Psoas muscle (tissue), 8 donors: ENCODE data around the gene CPT2. TPM values are rescaled to one million over a fixed set of nuclear protein-coding genes. Genes with fewer than 3 reads are reported as not detected.

Experiments used
- ATAC-seq, 4 donors: fragments of 200-7000 bp; cut with Tn5 transposase; one replicate each; pipeline ENCODE4 v1.9.1; 2020; ENCODE audit warnings: moderate library complexity in 3 of 4, mild to moderate bottlenecking in 2 of 4
- DNase-seq, 2 donors: peaks; one replicate each; pipeline ENCODE4 v3.0.0-alpha.2; 2020
- H3K27ac ChIP-seq: fragments of 200-600 bp; one replicate; pipeline ENCODE4 v1.8.0; 2022
- H3K27me3 ChIP-seq, 3 donors: fragments of 200-600 bp in 1 of 3; one replicate each; pipeline versions ENCODE4 v1.6.1 to v1.8.0; 2013 to 2022; ENCODE audit warnings: low read length in 2 of 3, mild to moderate bottlenecking in 2 of 3, moderate library complexity in 1 of 3; ENCODE audit not compliant: insufficient read depth in 3 of 3
- H3K36me3 ChIP-seq, 2 donors: fragments of 200-600 bp in 1 of 2; one replicate each; pipeline versions ENCODE4 v1.6.1 to v1.8.0; 2013 to 2022; ENCODE audit warnings: low read depth in 1 of 2, mild to moderate bottlenecking in 1 of 2, moderate library complexity in 1 of 2; ENCODE audit not compliant: insufficient read depth in 1 of 2
- H3K4me1 ChIP-seq: fragments of 200-600 bp; one replicate; pipeline ENCODE4 v1.8.0; 2022
- H3K4me3 ChIP-seq: fragments of 200-600 bp; one replicate; pipeline ENCODE4 v1.8.0; 2022; ENCODE audit warnings: mild to moderate bottlenecking
- H3K9me3 ChIP-seq: fragments of 200-600 bp; one replicate; pipeline ENCODE4 v1.8.0; 2022
- WGBS, 3 donors: extraction: QIAGEN DNeasy Blood & Tissue Kit; methylation state at CpG; one replicate each; pipeline versions ENCODE4 v1.1.6 to v1.1.7; 2013; 5-methylcytosine and 5-hydroxymethylcytosine counted together
- intact Hi-C, 2 donors: fragments of 100-400 bp; cut with DNase I; formaldehyde crosslinking; loops; one replicate each; pipeline versions ENCODE4 v1.11.0 to v1.14.2; 2022
- polyA plus RNA-seq, 3 donors: library from polyadenylated mRNA; stranded (reverse); fragments of 200-250 nt; gene quantifications; one replicate each; pipeline ENCODE4 v1.2.3, GENCODE V29; 2013
- total RNA-seq, 4 donors: library from RNA; stranded (reverse); fragmentation: NEBNext Ultra II Directional in 2 of 4; extraction: Animal tissue kit (Norgen Biotek cat#: 25700) in 2 of 4; gene quantifications; one replicate each; pipeline versions ENCODE4 v1.2.1 to v1.2.4, GENCODE V29; 2021 to 2023
- TF ChIP-seq, protein P1 (sequence below): fragments of 200-600 bp; IDR thresholded peaks from one replicate; pipeline ENCODE4 v1.8.0; 2022; ENCODE audit warnings: antibody characterized with exemption
- donor health status: healthy with polysubstance abuse.
- donor health status: DM: no; HTN: no; CAD: no; lungs with moderate emphysema.
- donor health status: Bipolar disorder and iron deficiency.
- donor health status: healthy.
- donor health status: DM: yes; HTN: yes; CAD: no.
- donor health status: DM: no; HTN: no; CAD: no.
- donor health status: DM: no; HTN: no; CAD: no.
- donor health status: DM: yes; HTN: yes; CAD: no.

The CPT2 gene
- total and polyA plus RNA-seq, 7 donors, result 8.1 to 31.6 (median 18.7) TPM

DNA sequence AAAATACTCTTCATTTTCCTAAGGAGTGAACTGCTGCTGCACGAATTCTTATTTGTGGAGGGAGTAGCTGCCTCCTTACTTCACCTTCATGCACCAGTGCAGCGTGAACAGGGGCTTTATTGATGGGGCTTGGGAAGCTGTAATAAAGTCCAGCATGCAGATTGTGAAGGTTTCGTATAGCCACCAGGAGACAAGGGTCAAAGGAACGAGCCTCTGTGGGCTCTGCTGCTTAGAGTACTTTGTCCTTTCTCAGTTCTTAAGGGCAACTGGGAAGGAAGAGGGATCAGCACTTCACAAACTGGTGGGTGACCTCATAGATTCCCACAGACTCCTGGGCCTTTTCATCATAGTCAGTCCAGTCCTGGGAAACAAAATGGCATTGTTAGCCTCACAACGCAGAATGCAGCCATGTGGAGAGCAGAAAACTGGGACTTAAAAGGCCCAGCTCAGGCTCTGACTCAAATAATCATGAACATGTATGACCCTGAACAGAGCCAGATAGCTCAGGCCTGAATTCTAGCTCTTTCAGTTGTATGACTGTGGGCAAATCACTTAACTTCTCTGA, 17.8 kb downstream of the CPT2 start:
- DNase-seq (no peak), ATAC-seq (no peak)
- intact Hi-C loops, result no loop called here
- H3K4me1 ChIP-seq, result peaks cover 3% of the 10 kb centered on the region
- no peak overlapping the region for H3K4me3 ChIP-seq
- 77 to 87% (median 77%) methylated on average over 5 of the region's 5 CpGs for WGBS, 3 donors
- TF ChIP-seq, protein P1, sequence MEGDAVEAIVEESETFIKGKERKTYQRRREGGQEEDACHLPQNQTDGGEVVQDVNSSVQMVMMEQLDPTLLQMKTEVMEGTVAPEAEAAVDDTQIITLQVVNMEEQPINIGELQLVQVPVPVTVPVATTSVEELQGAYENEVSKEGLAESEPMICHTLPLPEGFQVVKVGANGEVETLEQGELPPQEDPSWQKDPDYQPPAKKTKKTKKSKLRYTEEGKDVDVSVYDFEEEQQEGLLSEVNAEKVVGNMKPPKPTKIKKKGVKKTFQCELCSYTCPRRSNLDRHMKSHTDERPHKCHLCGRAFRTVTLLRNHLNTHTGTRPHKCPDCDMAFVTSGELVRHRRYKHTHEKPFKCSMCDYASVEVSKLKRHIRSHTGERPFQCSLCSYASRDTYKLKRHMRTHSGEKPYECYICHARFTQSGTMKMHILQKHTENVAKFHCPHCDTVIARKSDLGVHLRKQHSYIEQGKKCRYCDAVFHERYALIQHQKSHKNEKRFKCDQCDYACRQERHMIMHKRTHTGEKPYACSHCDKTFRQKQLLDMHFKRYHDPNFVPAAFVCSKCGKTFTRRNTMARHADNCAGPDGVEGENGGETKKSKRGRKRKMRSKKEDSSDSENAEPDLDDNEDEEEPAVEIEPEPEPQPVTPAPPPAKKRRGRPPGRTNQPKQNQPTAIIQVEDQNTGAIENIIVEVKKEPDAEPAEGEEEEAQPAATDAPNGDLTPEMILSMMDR, result no peak
- no peaks in the 10 kb centered on the region for H3K9me3 ChIP-seq
- no peaks in the 10 kb centered on the region for H3K27me3 ChIP-seq
- H3K36me3 ChIP-seq, result peaks cover 15 to 92% of the 10 kb centered on the region in 2 donors
- H3K27ac ChIP-seq, result no peak overlapping the region

- DNase-seq (no peak), ATAC-seq (no peak)
- TF ChIP-seq, protein P1, result no peak
- WGBS, 3 donors, result 59 to 73% (median 63%) methylated on average over 7 of the region's 7 CpGs
- H3K4me3 ChIP-seq, result no peak overlapping the region
- H3K36me3 ChIP-seq, result peaks cover 6 to 55% of the 10 kb centered on the region in 2 donors
- H3K27me3 ChIP-seq, result no peaks in the 10 kb centered on the region
- peaks cover 14% of the 10 kb centered on the region for H3K4me1 ChIP-seq
- H3K9me3 ChIP-seq, result no peaks in the 10 kb centered on the region
- no peak overlapping the region for H3K27ac ChIP-seq
- intact Hi-C loops, result no loop called here
Observed at GRCh38 chr1:53218201-53218600, 21.6 kb downstream of the CPT2 start.

- TF ChIP-seq, protein P1, result no peak
Observed at GRCh38 chr1:53219711-53220110, 23.1 kb downstream of the CPT2 start.

GRCh38 chr1:53220171-53220961, 23.7 kb downstream of the CPT2 start, which contains the start of gene CZIB:
Gene CZIB, minus strand, starts transcription at chr1:53220634. Its CDS starts 59 bp downstream, at chr1:53220575.
- intact Hi-C loops, result loop anchor here (2.0 kb wide), 1 partner anchor 18 kb away; the partner anchor contains the start of gene MAGOH (in 2 of the 2)
- H3K4me1 ChIP-seq, result peaks cover 14% of the 10 kb centered on the region
- H3K27me3 ChIP-seq, result no peaks in the 10 kb centered on the region
- H3K4me3 ChIP-seq, result peak within 1 kb of the TSS; percentile 90
- TF ChIP-seq, protein P1, result no peak
- ATAC-seq, result peak; percentile 98 to 99 (median 98)
- peak within 1 kb of the TSS; percentile 98 for H3K27ac ChIP-seq
- no peaks in the 10 kb centered on the region for H3K9me3 ChIP-seq
- H3K36me3 ChIP-seq, result peaks cover 0 to 33% of the 10 kb centered on the region in 2 donors
- WGBS, 3 donors, result 0 to 1% (median 0%) methylated on average over 54 to 61 of the region's 61 CpGs
- peak; percentile 97 to 98 for DNase-seq

More at GRCh38 chr1:53219711-53220110, 23.1 kb downstream of the CPT2 start:
- peak overlapping the region; percentile 90 for H3K4me3 ChIP-seq
- peaks cover 14% of the 10 kb centered on the region for H3K4me1 ChIP-seq
- peak overlapping the region; percentile 98 for H3K27ac ChIP-seq
- peaks cover 0 to 40% of the 10 kb centered on the region in 2 donors for H3K36me3 ChIP-seq
- DNase-seq, result no peak
- no peaks in the 10 kb centered on the region for H3K27me3 ChIP-seq
- WGBS, 3 donors, result 14 to 19% (median 17%) methylated on average over 8 of the region's 8 CpGs
- H3K9me3 ChIP-seq, result no peaks in the 10 kb centered on the region
- intact Hi-C loops, result loop anchor here (2.0 kb wide), 1 partner anchor 19 kb away; the partner anchor contains the start of gene MAGOH (in 2 of the 2)
- ATAC-seq, result no peak
